HG03565 (cell line): ENCODE results near the gene PATJ.
"Not testable (repeated sequence)": the region's sequence is repeated elsewhere in the genome, so short reads cannot be mapped to it uniquely, and the experiment has no call there.

ENCODE experiments used
- ATAC-seq: cut with Tn5 transposase; IDR thresholded peaks from one replicate; pipeline ENCODE4 v1.9.1; 2021; ENCODE audit warnings: mild to moderate bottlenecking, moderate library complexity; ENCODE audit not compliant: unreplicated experiment

The PATJ gene

GRCh38 chr1:62139410-62139809 lies 397.1 kb downstream of the PATJ start:
- no peak for ATAC-seq

GRCh38 chr1:62140666-62141065 lies 398.4 kb downstream of the PATJ start:
- no peak for ATAC-seq

GRCh38 chr1:62142496-62142895 lies 400.2 kb downstream of the PATJ start:
- ATAC-seq = no peak

GRCh38 chr1:62144238-62144831 lies 402.1 kb downstream of the PATJ start:
- no peak for ATAC-seq

GRCh38 chr1:62159940-62160348 lies 417.7 kb downstream of the PATJ start:
- ATAC-seq = peak; percentile 85

GRCh38 chr1:62161711-62162110 lies 419.4 kb downstream of the PATJ start:
- no peak for ATAC-seq

- ATAC-seq = not testable (repeated sequence)
Measured at GRCh38 chr1:62170380-62170779, 428.1 kb downstream of the PATJ start.

- no peak for ATAC-seq
Measured at GRCh38 chr1:62175568-62176179, 433.4 kb downstream of the PATJ start.

GRCh38 chr1:62176597-62177312 lies 434.5 kb downstream of the PATJ start:
- ATAC-seq = no peak

- ATAC-seq = no peak
Measured at GRCh38 chr1:62177621-62178020, 435.3 kb downstream of the PATJ start.

GRCh38 chr1:62178372-62178771 lies 436.1 kb downstream of the PATJ start:
- no peak for ATAC-seq

GRCh38 chr1:62180054-62180453 lies 437.8 kb downstream of the PATJ start:
- not testable (repeated sequence) for ATAC-seq

- no peak for ATAC-seq
Measured at GRCh38 chr1:62180639-62181038, 438.4 kb downstream of the PATJ start.

GRCh38 chr1:62181532-62181931 lies 439.3 kb downstream of the PATJ start:
- ATAC-seq = no peak

- ATAC-seq = not testable (repeated sequence)
Measured at GRCh38 chr1:62182157-62182556, 439.9 kb downstream of the PATJ start.

GRCh38 chr1:62183164-62184020 lies 441.1 kb downstream of the PATJ start:
- not testable (repeated sequence) for ATAC-seq

GRCh38 chr1:62184336-62184735 lies 442.1 kb downstream of the PATJ start:
- no peak for ATAC-seq

- not testable (repeated sequence) for ATAC-seq
Measured at GRCh38 chr1:62185233-62185632, 443.0 kb downstream of the PATJ start.

GRCh38 chr1:62185677-62186076 lies 443.4 kb downstream of the PATJ start:
- ATAC-seq = no peak

- no peak for ATAC-seq
Measured at GRCh38 chr1:62187548-62187947, 445.3 kb downstream of the PATJ start.

GRCh38 chr1:62188111-62188510 lies 445.8 kb downstream of the PATJ start:
- ATAC-seq = no peak
